Epithelial cell of esophagus (primary cell): Measurements from ENCODE around the gene EEFSEC.

Experiments
- DNase-seq: peaks from one replicate; pipeline ENCODE4 v3.0.0; 2010; ENCODE audit warnings: low read depth
- H3K4me3 ChIP-seq: 2 replicates; pipeline ENCODE4 v1.5.1; 2011; ENCODE audit warnings: mild to moderate bottlenecking, low read length, control low read depth
- TF ChIP-seq, protein P1 (sequence below): IDR thresholded peaks from 2 replicates; pipeline ENCODE4 v1.5.1; 2011; ENCODE audit warnings: low read depth, mild to moderate bottlenecking, low read length, control low read depth, inconsistent platforms; ENCODE audit not compliant: insufficient read depth; ENCODE audit errors: missing control alignments

EEFSEC gene

GRCh38 chr3:128357538-128357937 lies 204.3 kb downstream of the EEFSEC start:
- TF ChIP-seq, protein P1, sequence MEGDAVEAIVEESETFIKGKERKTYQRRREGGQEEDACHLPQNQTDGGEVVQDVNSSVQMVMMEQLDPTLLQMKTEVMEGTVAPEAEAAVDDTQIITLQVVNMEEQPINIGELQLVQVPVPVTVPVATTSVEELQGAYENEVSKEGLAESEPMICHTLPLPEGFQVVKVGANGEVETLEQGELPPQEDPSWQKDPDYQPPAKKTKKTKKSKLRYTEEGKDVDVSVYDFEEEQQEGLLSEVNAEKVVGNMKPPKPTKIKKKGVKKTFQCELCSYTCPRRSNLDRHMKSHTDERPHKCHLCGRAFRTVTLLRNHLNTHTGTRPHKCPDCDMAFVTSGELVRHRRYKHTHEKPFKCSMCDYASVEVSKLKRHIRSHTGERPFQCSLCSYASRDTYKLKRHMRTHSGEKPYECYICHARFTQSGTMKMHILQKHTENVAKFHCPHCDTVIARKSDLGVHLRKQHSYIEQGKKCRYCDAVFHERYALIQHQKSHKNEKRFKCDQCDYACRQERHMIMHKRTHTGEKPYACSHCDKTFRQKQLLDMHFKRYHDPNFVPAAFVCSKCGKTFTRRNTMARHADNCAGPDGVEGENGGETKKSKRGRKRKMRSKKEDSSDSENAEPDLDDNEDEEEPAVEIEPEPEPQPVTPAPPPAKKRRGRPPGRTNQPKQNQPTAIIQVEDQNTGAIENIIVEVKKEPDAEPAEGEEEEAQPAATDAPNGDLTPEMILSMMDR: no peak
- DNase-seq: no peak
- H3K4me3 ChIP-seq: no peak overlapping the region

GRCh38 chr3:128358156-128358895 lies 205.0 kb downstream of the EEFSEC start:
- TF ChIP-seq, protein P1: no peak
- no peak for DNase-seq
- no peak overlapping the region for H3K4me3 ChIP-seq

GRCh38 chr3:128359060-128359664 lies 205.9 kb downstream of the EEFSEC start:
- H3K4me3 ChIP-seq: no peak overlapping the region
- no peak for DNase-seq
- TF ChIP-seq, protein P1: no peak

DNA sequence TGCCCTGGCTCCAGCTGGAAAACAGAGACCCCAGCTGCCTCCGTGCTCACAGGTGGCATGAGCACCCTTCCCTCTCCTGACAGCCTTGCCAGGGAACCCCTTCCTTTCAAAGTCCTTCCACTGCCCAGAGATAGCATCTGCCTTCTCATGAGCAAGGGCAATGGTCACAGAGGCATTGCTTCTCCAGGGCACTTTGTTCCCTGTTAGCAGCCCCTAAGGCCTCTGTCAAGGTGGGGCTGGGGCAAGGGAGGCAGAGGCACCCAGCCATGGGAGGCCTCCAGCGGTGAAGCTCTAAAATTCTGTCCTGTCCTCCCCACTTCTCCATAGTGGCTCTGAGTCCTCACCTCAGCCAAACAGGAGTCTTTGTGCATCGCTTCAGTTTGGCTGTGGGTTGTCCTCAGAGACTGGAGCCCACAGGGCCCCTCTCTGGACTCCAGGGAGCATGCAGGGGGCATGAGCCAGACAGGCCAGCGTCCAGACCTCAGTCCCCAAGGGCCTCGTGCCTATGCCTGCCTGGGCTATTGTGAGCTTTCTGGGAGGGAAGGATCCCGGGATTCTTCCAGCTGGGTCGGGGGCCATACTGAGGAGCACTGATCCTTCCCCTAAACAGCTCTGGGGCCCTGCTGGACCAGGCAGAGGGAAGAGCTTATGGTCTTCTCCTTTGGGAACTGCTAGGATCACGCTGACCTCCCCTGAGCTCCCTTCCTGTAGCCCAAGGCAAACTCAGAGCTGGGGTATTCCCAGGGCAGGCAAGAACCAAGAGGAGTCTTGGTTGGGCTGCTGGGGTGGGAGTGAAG lies 206.8 kb downstream of the EEFSEC start:
- no peak for DNase-seq
- TF ChIP-seq, protein P1: no peak
- no peak overlapping the region for H3K4me3 ChIP-seq

GRCh38 chr3:128360705-128361271 lies 207.5 kb downstream of the EEFSEC start:
- no peak overlapping the region for H3K4me3 ChIP-seq
- no peak for DNase-seq
- TF ChIP-seq, protein P1: no peak

GRCh38 chr3:128362026-128362965 lies 209.0 kb downstream of the EEFSEC start:
- TF ChIP-seq, protein P1: no peak
- H3K4me3 ChIP-seq: no peak overlapping the region
- DNase-seq: peak; percentile 29
